GM23248 (cell line): ENCODE data around the gene PTDSS2.

ENCODE experiments used
- EZH2 ChIP-seq: fragments of 200-600 bp; sonication (generic); IDR thresholded peaks from 2 replicates; pipeline ENCODE4 v1.6.1; 2018; ENCODE audit warnings: antibody characterized with exemption, mild to moderate bottlenecking; ENCODE audit not compliant: insufficient read depth, poor library complexity, severe bottlenecking
- EZH2phosphoT487 ChIP-seq: fragments of 200-600 bp; sonication (generic); IDR thresholded peaks from 2 replicates; pipeline ENCODE4 v1.6.1; 2018; ENCODE audit warnings: antibody characterized with exemption, moderate library complexity, mild to moderate bottlenecking, low read depth; ENCODE audit not compliant: insufficient read depth

- TF ChIP-seq EZH2 = no peak
- TF ChIP-seq EZH2phosphoT487 = no peak
Measured at GRCh38 chr11:535210-535518, 85.1 kb downstream of the PTDSS2 start.
